CD4-positive, alpha-beta T cell treated with Interleukin-17A for 4 hours (primary cell): ENCODE measurements around the gene GSAP.

Experiments used
- DNase-seq: peaks from one replicate; pipeline ENCODE4 v3.0.0-alpha.2; 2020; ENCODE audit warnings: mixed read lengths

The GSAP gene

GRCh38 chr7:77407906-77408305, 8.2 kb downstream of the GSAP start:
- DNase-seq: no peak

GRCh38 chr7:77406421-77406820, 9.7 kb downstream of the GSAP start:
- no peak for DNase-seq

- no peak for DNase-seq
Measured at GRCh38 chr7:77404641-77405040, 11.5 kb downstream of the GSAP start.

- DNase-seq: no peak
Measured at GRCh38 chr7:77403957-77404356, 12.2 kb downstream of the GSAP start.

GRCh38 chr7:77402818-77403217, 13.3 kb downstream of the GSAP start:
- no peak for DNase-seq

GRCh38 chr7:77401002-77401401, 15.1 kb downstream of the GSAP start:
- DNase-seq: no peak

- no peak for DNase-seq
Measured at GRCh38 chr7:77399816-77400215, 16.3 kb downstream of the GSAP start.

- DNase-seq: no peak
Measured at GRCh38 chr7:77396894-77397547, 19.1 kb downstream of the GSAP start.

- DNase-seq: no peak
Measured at GRCh38 chr7:77395626-77396025, 20.5 kb downstream of the GSAP start.

GRCh38 chr7:77393954-77394353, 22.2 kb downstream of the GSAP start:
- DNase-seq: no peak

- peak; percentile 46 for DNase-seq
Measured at GRCh38 chr7:77393261-77393660, 22.9 kb downstream of the GSAP start.

- DNase-seq: no peak
Measured at GRCh38 chr7:77391230-77391629, 24.9 kb downstream of the GSAP start.

GRCh38 chr7:77388055-77388641, 28.0 kb downstream of the GSAP start:
- no peak for DNase-seq

- DNase-seq: no peak
Measured at GRCh38 chr7:77386165-77386822, 29.9 kb downstream of the GSAP start.

GRCh38 chr7:77383333-77383740, 32.8 kb downstream of the GSAP start:
- DNase-seq: no peak

GRCh38 chr7:77382532-77382931, 33.6 kb downstream of the GSAP start:
- DNase-seq: no peak

GRCh38 chr7:77378584-77378983, 37.6 kb downstream of the GSAP start:
- no peak for DNase-seq

GRCh38 chr7:77370606-77371005, 45.5 kb downstream of the GSAP start:
- DNase-seq: no peak

GRCh38 chr7:77368974-77369373, 47.2 kb downstream of the GSAP start:
- DNase-seq: no peak

- no peak for DNase-seq
Measured at GRCh38 chr7:77367976-77368375, 48.2 kb downstream of the GSAP start.

- no peak for DNase-seq
Measured at GRCh38 chr7:77362905-77363304, 53.2 kb downstream of the GSAP start.

- DNase-seq: no peak
Measured at GRCh38 chr7:77360969-77361368, 55.2 kb downstream of the GSAP start.

- no peak for DNase-seq
Measured at GRCh38 chr7:77360104-77360503, 56.0 kb downstream of the GSAP start.

- no peak for DNase-seq
Measured at GRCh38 chr7:77359599-77359998, 56.5 kb downstream of the GSAP start.

GRCh38 chr7:77354914-77355313, 61.2 kb downstream of the GSAP start:
- DNase-seq: no peak
